GM12891 (cell line): Measurements from ENCODE around the gene AUH.

Source experiments
- POLR2A ChIP-seq: IDR thresholded peaks from 2 replicates; pipeline ENCODE4 v1.6.1; 2011; ENCODE audit warnings: low read depth, low read length, control low read depth
- POLR2AphosphoS5 ChIP-seq: IDR thresholded peaks from 2 replicates; pipeline ENCODE4 v1.6.1; 2011; ENCODE audit warnings: low read depth, low read length, control low read depth
- POU2F2 ChIP-seq: IDR thresholded peaks from 2 replicates; pipeline ENCODE4 v1.6.1; 2011; ENCODE audit warnings: low read depth, mild to moderate bottlenecking, control low read depth, low read length, moderate library complexity
- SPI1 ChIP-seq: IDR thresholded peaks from 2 replicates; pipeline ENCODE4 v1.6.1; 2011; ENCODE audit warnings: low read depth, low read length, control low read depth
- TAF1 ChIP-seq: IDR thresholded peaks from 2 replicates; pipeline ENCODE4 v1.6.1; 2011; ENCODE audit warnings: low read depth, low read length, control low read depth

GRCh38 chr9:91398926-91399325, 37.2 kb upstream of the AUH start:
- no peak for TF ChIP-seq POLR2A
- TF ChIP-seq POLR2AphosphoS5: no peak
- TF ChIP-seq TAF1: no peak
- no peak for TF ChIP-seq POU2F2
- no peak for TF ChIP-seq SPI1
